ENCODE data around the gene ANKFN1.

The ANKFN1 gene

DNA sequence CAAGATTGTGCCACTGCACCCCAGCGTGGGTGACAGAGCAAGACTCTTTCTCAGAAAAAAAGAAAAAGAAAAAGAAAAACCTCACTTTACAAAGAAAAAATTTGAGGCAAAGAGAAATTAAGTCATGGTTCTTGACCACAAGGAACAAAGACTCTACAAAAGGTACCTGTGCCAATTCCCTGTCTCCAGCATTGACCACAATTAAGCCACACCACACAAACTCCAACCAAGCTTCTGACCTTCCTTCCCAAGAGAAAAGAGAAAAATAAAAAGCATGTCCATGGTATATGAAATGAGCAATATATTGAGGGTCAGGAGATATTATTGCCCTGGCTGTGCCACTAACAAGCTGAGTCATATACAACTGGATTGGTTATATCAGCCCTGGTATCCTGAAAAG lies 293.9 kb downstream of the ANKFN1 start:
- DNase-seq (ENCODE audit: low read depth), result no peak

DNA sequence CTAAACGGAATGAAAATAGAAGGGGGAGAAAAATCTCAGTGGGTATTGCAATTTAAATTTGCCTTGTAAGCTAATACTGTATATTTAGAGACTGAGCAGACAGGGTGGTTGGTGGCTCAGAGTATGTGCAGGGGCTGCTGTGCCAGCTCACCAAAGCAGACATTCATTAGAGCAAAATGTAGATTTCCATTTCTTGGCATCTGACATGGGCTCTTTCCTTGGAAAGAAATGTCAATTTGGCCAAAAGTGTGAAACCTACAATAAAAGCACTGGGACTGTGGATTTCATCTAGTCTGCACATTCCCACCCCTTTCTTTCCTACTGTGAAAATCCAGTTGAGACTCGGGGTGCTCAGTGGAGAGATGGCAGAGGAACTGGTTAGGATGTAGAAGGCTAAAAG lies 295.1 kb downstream of the ANKFN1 start:
- DNase-seq (ENCODE audit: low read depth), result no peak

DNA sequence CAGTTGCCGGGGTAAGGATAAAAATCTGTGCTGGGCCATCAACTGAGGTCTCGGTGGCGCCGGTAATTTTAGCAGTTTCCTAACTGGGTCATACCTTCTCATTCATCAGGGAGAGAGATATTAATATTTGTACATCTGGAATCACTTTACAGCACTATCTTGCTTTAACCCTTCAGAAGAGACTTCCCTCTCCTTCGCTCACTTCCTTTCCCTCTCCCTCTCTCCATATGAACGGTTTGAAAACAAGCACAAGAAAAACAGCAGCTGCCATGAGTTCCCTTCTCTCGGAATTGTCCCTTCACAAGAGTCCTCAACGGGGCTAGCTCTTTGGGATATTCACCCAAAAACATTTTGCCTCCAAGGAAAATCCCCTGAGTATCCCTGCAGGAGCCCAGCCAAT lies 295.9 kb downstream of the ANKFN1 start:
- no peak for DNase-seq (ENCODE audit: low read depth)

- no peak for DNase-seq (ENCODE audit: low read depth)
Measured at GRCh38 chr17:56451629-56452028, 298.4 kb downstream of the ANKFN1 start.

DNA sequence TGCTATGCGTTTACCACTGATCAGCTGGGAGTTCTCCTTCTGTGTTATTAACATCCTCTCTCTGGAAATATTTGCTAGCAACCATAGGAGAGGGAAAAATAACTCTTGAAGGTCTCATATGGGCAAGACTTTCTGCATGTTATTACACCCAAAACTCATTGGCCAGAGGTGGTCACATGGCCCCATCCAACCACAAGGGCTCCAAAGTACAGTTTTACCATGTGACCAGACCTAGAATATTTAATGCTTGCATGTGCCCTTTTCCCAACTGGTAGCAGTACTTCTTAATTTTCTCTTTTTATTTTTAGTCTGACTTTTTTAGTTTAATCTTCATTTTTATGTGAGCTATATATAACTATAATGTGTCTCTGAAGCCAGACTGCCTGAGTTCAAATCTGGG lies 299.2 kb downstream of the ANKFN1 start:
- no peak for DNase-seq (ENCODE audit: low read depth)

GRCh38 chr17:56457501-56457900 lies 304.2 kb downstream of the ANKFN1 start:
- no peak for DNase-seq (ENCODE audit: low read depth)

- no peak for DNase-seq (ENCODE audit: low read depth)
Measured at GRCh38 chr17:56465886-56466285, 312.6 kb downstream of the ANKFN1 start.

DNA sequence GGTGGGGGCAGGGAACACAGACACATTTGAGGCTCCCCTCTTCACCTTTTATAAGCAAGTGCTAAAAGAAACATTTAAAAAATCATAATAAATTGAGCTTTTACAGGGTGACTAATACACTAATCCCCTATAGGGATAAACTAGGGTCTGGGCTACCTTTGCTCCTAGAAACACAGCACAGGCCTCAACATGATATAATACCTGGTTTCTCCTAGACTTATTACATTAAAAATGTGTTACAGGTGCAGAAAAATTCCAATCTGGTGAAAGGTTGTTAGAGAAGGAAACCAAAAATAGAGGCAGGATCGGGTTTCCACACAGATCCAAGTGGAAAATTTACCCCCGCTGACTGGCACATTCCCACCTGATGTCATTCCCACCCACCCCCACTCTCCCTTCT lies 315.6 kb downstream of the ANKFN1 start:
- DNase-seq (ENCODE audit: low read depth), result no peak

DNA sequence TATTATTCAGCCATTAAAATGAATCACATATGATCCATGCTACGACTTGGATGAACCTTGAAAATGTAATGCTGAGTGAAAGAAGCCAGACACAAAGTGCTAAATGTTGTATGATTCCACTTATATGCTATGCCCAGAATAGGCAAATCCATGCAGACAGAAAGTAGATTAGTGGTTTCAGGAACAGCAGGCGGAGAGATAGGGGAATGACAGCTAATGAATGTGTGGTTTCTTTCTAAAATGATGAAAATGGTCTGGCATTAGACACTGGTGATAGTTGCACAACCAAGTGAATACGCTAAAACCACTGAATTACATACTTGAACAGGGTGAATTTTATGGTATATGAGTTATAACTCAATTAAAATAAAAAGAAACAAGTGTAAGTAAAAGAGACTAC lies 318.4 kb downstream of the ANKFN1 start:
- no peak for DNase-seq (ENCODE audit: low read depth)

DNA sequence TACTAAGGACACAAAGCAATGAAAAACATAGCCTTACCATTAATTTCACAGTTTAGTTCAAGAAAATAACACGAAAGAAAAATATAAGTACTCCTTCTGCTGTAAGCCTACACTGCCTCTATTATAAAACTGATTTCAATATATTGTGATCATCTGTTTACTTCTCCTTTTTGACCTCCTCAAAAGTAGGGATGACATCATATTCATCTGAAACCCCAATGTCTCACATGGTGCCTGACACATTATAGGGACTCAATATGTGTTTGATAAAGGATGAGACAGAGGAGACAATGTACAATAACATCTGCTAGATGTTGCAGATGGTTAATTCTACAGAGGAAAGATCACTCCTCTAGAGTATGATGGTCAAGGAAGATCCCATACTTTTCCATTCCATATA lies 321.8 kb downstream of the ANKFN1 start:
- DNase-seq (ENCODE audit: low read depth), result no peak

DNA sequence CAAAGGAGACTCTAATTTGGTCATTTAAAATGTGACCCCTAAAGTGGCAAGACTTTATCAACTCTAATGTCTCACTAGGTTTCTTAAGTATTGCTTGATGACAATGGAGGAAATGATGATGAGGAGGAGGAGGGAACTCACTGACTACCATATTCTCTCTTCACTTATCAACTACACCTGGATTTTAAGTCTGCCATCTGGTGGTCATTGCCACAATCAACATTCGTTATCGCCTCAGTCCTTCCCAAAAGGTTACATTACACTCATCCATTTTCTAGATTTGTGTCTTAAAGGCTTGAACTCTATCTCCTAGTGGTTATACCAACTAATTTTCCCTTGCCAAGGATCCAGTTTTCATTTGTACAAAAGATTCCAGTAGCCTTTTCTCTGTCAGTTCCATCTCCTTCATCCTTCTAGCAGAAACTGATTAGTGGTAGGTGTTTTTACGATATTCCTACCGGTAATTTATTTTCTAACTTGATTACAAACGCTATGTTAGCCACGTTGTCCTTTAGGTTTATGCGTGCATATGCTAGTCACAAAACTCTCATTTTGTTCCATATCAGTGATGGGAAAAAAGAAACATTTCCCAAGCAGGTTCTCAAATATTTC lies 325.7 kb downstream of the ANKFN1 start:
- DNase-seq (ENCODE audit: low read depth), result no peak

- DNase-seq (ENCODE audit: low read depth), result no peak
Measured at GRCh38 chr17:56480501-56480900, 327.2 kb downstream of the ANKFN1 start.

GRCh38 chr17:56481659-56482058 lies 328.4 kb downstream of the ANKFN1 start:
- no peak for DNase-seq (ENCODE audit: low read depth)

DNA sequence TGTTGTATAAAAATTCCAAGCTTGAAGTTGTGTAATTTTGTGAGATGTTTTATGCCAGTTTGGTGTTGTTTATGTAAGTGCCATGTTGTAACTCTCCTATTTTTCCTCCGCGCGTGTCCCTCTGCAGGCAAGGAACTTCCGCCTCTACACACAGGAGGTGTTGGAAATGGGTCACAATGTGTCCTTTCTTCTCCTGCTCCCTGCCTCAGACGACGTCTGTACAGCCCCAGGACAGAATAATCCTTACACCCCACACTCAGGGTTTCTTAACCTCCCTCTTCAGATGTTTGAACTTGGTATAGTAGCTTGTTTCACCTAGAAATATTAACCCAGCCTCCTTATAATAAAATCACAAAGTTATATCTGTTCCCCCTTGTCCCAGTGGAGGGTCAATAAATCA lies 329.0 kb downstream of the ANKFN1 start:
- no peak for DNase-seq (ENCODE audit: low read depth)

- no peak for DNase-seq (ENCODE audit: low read depth)
Measured at GRCh38 chr17:56486732-56487131, 333.5 kb downstream of the ANKFN1 start.

DNA sequence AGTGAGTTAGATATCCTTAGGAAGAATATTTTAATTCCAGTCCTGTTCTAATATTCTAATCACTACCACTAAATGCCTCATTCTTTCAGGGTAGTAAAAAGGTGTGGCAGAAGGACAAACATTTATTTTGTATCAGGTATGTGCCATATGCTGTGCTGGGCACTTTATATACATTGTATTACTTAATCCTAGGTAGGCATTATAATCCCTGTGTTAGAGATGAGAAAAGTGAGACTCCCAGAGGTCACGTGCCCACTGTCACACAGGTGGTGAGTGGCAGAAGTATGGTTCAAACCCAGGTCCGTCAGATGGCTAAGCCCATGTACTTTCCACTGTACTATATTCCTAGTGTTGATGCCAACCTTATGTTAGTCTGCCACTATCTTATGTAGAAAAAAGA lies 335.5 kb downstream of the ANKFN1 start:
- DNase-seq (ENCODE audit: low read depth), result no peak

DNA sequence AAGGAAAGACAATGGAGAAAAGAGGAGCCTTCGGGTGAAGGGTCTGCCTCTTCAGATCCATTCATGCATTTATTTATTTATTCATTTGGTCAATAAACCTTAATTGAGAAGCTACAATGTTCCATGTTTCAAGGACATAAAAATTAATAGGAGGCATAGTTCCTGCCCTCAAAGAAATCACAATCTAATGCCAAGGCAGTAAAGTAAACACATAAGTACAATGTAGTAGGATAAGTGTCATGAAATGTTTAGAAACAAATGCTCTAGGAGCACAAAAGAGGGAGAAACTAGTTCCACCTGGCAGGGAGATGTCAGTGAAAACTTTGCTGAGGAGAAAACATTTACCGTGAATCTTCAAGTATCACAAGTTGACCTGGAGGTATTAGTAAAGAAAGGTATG lies 336.7 kb downstream of the ANKFN1 start:
- no peak for DNase-seq (ENCODE audit: low read depth)

DNA sequence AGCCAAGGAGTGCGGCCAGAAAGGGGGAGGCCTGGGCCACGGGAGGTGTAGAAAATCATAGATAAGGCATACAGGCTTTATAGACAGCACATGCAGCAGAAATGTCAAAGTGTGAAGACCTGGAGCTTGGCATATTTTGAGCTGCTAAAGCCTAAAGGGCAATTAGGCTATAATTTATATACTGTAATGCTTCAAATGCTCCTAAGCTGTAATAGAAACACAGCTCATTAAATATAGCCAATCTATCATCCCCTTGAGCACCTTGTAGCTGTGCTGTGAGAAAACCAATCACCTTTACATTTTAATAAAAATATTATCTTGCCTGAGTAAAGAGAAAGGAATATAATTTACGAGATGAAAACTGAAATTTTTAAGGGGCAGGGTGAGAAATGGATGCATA lies 342.3 kb downstream of the ANKFN1 start:
- no peak for DNase-seq (ENCODE audit: low read depth)

DNA sequence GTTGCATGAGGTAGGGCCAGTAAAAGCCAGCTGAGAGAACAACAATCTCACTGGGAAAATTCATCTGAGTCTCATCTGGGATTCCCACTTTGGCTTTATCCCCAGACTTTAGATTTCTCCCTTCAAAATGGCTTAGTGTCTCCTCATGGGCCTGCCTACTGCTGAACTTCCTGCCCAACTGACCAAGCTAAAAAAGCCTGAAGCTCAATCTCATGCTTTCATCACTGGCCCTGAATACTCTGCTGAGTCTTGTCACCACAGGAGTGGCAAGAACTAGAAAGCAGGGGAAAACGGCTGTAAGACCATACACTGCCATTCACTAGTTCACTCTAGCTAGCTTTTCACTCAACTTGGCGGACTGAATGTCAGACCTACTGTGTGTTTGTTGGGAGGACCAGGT lies 343.9 kb downstream of the ANKFN1 start:
- no peak for DNase-seq (ENCODE audit: low read depth)

DNA sequence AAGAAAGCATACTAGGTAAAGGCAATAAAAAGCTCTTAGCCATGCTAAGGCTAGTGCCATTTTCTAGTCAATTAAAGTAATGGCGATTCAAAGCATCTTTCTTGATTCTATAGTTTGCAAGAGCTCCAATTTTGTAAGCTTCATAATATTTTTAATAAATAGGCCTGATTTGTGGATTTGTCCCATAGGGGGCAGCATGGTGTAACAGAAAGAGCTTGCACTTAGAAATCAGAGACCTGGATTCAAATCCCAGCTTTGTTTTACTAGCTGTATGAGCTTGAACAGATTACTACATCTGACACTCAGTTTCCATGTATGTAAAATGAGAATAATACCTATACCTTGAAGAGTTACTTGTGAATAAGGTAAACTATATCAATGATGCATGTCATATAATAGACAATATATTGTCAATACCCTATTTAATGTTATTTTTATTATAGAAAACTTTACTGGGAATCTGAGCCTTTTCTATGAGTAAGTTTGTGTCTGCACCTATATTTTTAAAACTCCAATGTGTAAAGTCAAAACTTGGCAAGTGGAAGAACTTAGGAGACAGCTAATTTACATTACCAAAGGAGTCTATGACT lies 346.6 kb downstream of the ANKFN1 start:
- no peak for DNase-seq (ENCODE audit: low read depth)

- DNase-seq (ENCODE audit: low read depth), result no peak
Measured at GRCh38 chr17:56502120-56502654, 348.9 kb downstream of the ANKFN1 start.

- no peak for DNase-seq (ENCODE audit: low read depth)
Measured at GRCh38 chr17:56505154-56505756, 352.0 kb downstream of the ANKFN1 start.

- no peak for DNase-seq (ENCODE audit: low read depth)
Measured at GRCh38 chr17:56506349-56506748, 353.1 kb downstream of the ANKFN1 start.
